ENCODE results near the gene DIAPH3.

DIAPH3 gene

DNA sequence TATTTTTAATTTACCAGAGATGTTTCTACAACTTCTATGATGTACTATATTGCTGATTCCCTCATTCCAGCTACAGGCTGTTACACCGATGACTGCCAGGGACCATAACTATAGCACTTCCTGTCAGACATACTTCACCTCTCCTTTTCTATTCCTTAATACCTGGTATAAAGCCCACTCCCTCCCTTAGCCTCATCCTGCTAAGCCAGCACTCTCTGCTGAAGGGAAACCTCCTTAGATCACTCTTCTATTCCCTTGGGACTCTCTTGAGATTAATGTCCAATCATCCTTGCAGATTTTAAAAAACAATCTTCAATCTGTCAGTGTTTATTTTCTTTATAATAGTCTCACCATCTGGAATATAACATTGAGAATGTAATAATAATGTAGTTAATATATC, 127.9 kb downstream of the DIAPH3 start:
- no peak for TF ChIP-seq EZH2phosphoT487 (IDR thresholded peaks at IDR 0.05; ENCODE audit: borderline replicate concordance, low read length)
- no peak for TF ChIP-seq CTCF (IDR thresholded peaks at IDR 0.05; ENCODE audit: low read depth, low read length, poor library complexity, severe bottlenecking)
- no peaks in the 10 kb centered on the region for H3K4me1 ChIP-seq (ENCODE audit: control insufficient read depth, low read length)
- no peaks in the 10 kb centered on the region for H3K79me2 ChIP-seq (ENCODE audit: control insufficient read depth, low read length)
- peaks cover 15% of the 10 kb centered on the region; the same call in 1 of the 2 replicates for H3K36me3 ChIP-seq (ENCODE audit: control insufficient read depth, low read length)
- no peak overlapping the region for H3K27ac ChIP-seq (ENCODE audit: low read depth, low read length)
- H3K9me2 ChIP-seq (replicated peaks; ENCODE audit: control insufficient read depth, low read length): no peaks in the 10 kb centered on the region
- no peak overlapping the region for H3K4me3 ChIP-seq (ENCODE audit: low read length)
- H3K27me3 ChIP-seq (ENCODE audit: control insufficient read depth, low read length): no peaks in the 10 kb centered on the region
- no peaks in the 10 kb centered on the region for H4K20me1 ChIP-seq (ENCODE audit: control insufficient read depth, insufficient read depth, low read depth, low read length)
- H3F3A ChIP-seq (ENCODE audit: control insufficient read depth, insufficient read depth): no peaks in the 10 kb centered on the region
- H3K4me2 ChIP-seq (ENCODE audit: low read length): no peak overlapping the region
- no peaks in the 10 kb centered on the region for H3K9me3 ChIP-seq (ENCODE audit: control insufficient read depth, insufficient read depth, low read length)

DNA sequence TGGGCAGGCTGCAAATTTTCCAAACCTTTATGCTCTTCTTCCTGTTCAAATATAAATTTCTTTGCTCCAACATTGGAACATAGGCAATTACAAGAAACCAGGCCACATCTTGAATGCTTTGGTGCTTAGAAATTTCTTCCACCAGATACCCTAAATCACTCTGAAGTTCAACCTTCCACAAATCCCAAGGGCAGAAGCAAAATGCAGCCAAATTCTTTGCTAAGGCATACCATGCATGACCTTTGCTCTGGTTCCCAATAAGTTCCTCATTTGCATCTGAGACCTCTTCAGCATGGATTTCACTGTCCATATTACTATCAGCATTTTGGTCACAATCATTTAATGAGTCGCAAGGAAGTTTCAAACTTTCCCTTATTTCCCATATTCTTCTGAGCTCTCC, 130.9 kb downstream of the DIAPH3 start:
- Histone ChIP-seq H3K27ac (ENCODE audit: low read depth, low read length) (no peak overlapping the region), H3K36me3 (ENCODE audit: control insufficient read depth, low read length) (peaks cover 15% of the 10 kb centered on the region; the same call in 1 of the 2 replicates), H4K20me1 (ENCODE audit: control insufficient read depth, insufficient read depth, low read depth, low read length) (no peaks in the 10 kb centered on the region), H3K4me3 (ENCODE audit: low read length) (no peak overlapping the region), H3K4me1 (ENCODE audit: control insufficient read depth, low read length) (no peaks in the 10 kb centered on the region), H3K4me2 (ENCODE audit: low read length) (no peak overlapping the region), H3K27me3 (ENCODE audit: control insufficient read depth, low read length) (no peaks in the 10 kb centered on the region), H3K79me2 (ENCODE audit: control insufficient read depth, low read length) (no peaks in the 10 kb centered on the region), H3F3A (ENCODE audit: control insufficient read depth, insufficient read depth) (no peaks in the 10 kb centered on the region), H3K9me2 (replicated peaks; ENCODE audit: control insufficient read depth, low read length) (no peaks in the 10 kb centered on the region), H3K9me3 (ENCODE audit: control insufficient read depth, insufficient read depth, low read length) (no peaks in the 10 kb centered on the region)
- TF ChIP-seq EZH2phosphoT487 (IDR thresholded peaks at IDR 0.05; ENCODE audit: borderline replicate concordance, low read length) (no peak), CTCF (IDR thresholded peaks at IDR 0.05; ENCODE audit: low read depth, low read length, poor library complexity, severe bottlenecking) (no peak)

- H3K79me2 ChIP-seq (ENCODE audit: control insufficient read depth, low read length): no peaks in the 10 kb centered on the region
- H3K36me3 ChIP-seq (ENCODE audit: control insufficient read depth, low read length): peaks cover 15% of the 10 kb centered on the region
- no peaks in the 10 kb centered on the region for H3F3A ChIP-seq (ENCODE audit: control insufficient read depth, insufficient read depth)
- H3K9me3 ChIP-seq (ENCODE audit: control insufficient read depth, insufficient read depth, low read length): no peaks in the 10 kb centered on the region
- no peaks in the 10 kb centered on the region for H3K4me1 ChIP-seq (ENCODE audit: control insufficient read depth, low read length)
- H3K27me3 ChIP-seq (ENCODE audit: control insufficient read depth, low read length): no peaks in the 10 kb centered on the region
- no peak overlapping the region for H3K4me3 ChIP-seq (ENCODE audit: low read length)
- TF ChIP-seq CTCF (IDR thresholded peaks at IDR 0.05; ENCODE audit: low read depth, low read length, poor library complexity, severe bottlenecking): no peak
- no peak for TF ChIP-seq EZH2phosphoT487 (IDR thresholded peaks at IDR 0.05; ENCODE audit: borderline replicate concordance, low read length)
- no peaks in the 10 kb centered on the region for H3K9me2 ChIP-seq (replicated peaks; ENCODE audit: control insufficient read depth, low read length)
- no peaks in the 10 kb centered on the region for H4K20me1 ChIP-seq (ENCODE audit: control insufficient read depth, insufficient read depth, low read depth, low read length)
- H3K27ac ChIP-seq (ENCODE audit: low read depth, low read length): no peak overlapping the region
- H3K4me2 ChIP-seq (ENCODE audit: low read length): no peak overlapping the region
Observed at GRCh38 chr13:60028021-60028420, 135.7 kb downstream of the DIAPH3 start.

DNA sequence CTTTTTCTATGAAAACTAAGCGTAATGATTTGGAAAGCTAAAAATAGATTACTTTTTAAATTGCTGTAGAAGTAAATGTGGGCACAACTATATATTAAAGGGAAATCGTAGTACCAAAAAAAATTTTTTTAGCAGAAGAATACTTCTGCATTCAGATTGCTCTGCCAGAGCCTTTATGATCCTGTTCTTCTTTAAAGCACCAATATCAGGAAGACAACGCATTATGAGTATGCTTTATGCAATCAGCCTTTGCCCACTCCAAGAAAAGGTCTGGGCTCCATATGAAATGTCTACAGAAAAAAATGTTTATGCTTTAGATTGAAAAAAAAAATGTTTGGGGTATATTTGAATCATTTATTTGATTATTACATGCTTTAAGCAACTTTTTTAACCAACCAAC, 137.4 kb downstream of the DIAPH3 start:
- H3K4me3 ChIP-seq (ENCODE audit: low read length): no peak overlapping the region
- H3K27me3 ChIP-seq (ENCODE audit: control insufficient read depth, low read length): no peaks in the 10 kb centered on the region
- H3K4me1 ChIP-seq (ENCODE audit: control insufficient read depth, low read length): no peaks in the 10 kb centered on the region
- H3K4me2 ChIP-seq (ENCODE audit: low read length): no peak overlapping the region
- no peaks in the 10 kb centered on the region for H4K20me1 ChIP-seq (ENCODE audit: control insufficient read depth, insufficient read depth, low read depth, low read length)
- no peaks in the 10 kb centered on the region for H3F3A ChIP-seq (ENCODE audit: control insufficient read depth, insufficient read depth)
- no peaks in the 10 kb centered on the region for H3K79me2 ChIP-seq (ENCODE audit: control insufficient read depth, low read length)
- no peak overlapping the region for H3K27ac ChIP-seq (ENCODE audit: low read depth, low read length)
- H3K9me2 ChIP-seq (replicated peaks; ENCODE audit: control insufficient read depth, low read length): no peaks in the 10 kb centered on the region
- TF ChIP-seq CTCF (IDR thresholded peaks at IDR 0.05; ENCODE audit: low read depth, low read length, poor library complexity, severe bottlenecking): no peak
- H3K36me3 ChIP-seq (ENCODE audit: control insufficient read depth, low read length): peaks cover 8% of the 10 kb centered on the region
- H3K9me3 ChIP-seq (ENCODE audit: control insufficient read depth, insufficient read depth, low read length): no peaks in the 10 kb centered on the region

All from DOHH2 (cell line).